ENCODE data around the gene PACRG.

DNA sequence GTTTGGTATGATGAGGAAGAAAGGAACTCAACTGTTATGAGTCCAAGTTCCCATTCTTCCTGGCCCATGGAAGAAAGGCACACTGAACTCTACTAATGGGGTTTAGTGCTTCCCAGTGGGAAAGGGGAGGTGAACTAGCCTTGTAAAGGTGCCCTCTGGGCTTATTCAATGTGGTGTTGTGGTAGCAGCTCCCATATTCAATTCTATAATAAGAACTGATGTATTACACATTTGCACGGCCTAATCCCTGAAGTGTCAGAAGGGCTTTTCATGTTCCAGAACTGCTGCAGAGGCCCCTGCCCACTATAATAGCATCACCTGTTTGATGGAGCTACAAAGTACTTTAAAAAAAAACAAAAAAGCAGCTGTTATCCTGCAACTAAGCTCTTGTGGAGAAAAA lies 17.4 kb upstream of the PACRG start:
- TF ChIP-seq, protein P1, sequence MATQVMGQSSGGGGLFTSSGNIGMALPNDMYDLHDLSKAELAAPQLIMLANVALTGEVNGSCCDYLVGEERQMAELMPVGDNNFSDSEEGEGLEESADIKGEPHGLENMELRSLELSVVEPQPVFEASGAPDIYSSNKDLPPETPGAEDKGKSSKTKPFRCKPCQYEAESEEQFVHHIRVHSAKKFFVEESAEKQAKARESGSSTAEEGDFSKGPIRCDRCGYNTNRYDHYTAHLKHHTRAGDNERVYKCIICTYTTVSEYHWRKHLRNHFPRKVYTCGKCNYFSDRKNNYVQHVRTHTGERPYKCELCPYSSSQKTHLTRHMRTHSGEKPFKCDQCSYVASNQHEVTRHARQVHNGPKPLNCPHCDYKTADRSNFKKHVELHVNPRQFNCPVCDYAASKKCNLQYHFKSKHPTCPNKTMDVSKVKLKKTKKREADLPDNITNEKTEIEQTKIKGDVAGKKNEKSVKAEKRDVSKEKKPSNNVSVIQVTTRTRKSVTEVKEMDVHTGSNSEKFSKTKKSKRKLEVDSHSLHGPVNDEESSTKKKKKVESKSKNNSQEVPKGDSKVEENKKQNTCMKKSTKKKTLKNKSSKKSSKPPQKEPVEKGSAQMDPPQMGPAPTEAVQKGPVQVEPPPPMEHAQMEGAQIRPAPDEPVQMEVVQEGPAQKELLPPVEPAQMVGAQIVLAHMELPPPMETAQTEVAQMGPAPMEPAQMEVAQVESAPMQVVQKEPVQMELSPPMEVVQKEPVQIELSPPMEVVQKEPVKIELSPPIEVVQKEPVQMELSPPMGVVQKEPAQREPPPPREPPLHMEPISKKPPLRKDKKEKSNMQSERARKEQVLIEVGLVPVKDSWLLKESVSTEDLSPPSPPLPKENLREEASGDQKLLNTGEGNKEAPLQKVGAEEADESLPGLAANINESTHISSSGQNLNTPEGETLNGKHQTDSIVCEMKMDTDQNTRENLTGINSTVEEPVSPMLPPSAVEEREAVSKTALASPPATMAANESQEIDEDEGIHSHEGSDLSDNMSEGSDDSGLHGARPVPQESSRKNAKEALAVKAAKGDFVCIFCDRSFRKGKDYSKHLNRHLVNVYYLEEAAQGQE (IDR thresholded peaks at IDR 0.05; ENCODE audit: insufficient read depth in 1 of 2, low read depth in 2 of 2, low read length in 2 of 2) = no peak
- TF ChIP-seq POLR2AphosphoS5 (IDR thresholded peaks at IDR 0.05; ENCODE audit: low read depth, low read length) (no peak), FOXP2 (optimal IDR thresholded peaks at IDR 0.05; ENCODE audit: borderline replicate concordance, extremely low read depth, extremely low read length, insufficient read depth) (no peak)
